ENCODE data around the gene SLC46A3.
A peak's percentile ranks its signal among the peaks of the same experiment; 100 is the strongest.

SLC46A3 gene, protein sequence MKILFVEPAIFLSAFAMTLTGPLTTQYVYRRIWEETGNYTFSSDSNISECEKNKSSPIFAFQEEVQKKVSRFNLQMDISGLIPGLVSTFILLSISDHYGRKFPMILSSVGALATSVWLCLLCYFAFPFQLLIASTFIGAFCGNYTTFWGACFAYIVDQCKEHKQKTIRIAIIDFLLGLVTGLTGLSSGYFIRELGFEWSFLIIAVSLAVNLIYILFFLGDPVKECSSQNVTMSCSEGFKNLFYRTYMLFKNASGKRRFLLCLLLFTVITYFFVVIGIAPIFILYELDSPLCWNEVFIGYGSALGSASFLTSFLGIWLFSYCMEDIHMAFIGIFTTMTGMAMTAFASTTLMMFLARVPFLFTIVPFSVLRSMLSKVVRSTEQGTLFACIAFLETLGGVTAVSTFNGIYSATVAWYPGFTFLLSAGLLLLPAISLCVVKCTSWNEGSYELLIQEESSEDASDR

DNA sequence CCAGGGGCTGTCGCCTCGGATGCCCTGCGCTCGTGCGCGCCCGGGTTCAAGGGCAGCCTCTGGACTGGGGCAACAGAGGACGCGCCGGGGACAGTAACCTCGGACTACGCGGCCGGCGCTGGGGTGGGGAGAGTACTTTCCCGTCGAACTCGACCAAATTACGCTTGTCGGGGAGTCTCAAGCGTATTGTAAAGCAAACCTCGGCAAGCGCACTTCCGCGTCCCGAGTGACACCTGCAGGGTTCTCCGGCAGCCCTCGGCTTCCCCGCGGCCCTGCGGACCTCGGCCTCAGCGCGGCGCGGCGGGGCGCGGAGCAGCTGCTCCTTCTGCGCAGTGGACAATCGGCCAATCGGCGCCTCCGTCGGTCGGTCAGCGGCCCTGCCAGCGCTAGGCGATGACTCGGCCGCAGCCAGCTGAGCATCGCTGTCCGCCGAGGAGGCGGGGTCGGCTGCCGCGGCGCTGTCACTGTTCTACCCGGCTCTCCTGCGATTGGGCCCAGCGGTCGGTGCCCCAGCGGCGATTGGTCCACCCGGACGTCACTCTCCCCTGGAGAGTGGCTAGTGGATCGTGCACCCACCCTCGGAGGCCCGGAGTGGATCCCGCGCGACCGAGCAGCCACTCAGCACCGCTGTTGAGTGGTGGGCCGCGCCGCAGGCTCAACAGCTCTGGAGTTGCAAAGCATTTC is at the start of gene SLC46A3:
TSS of gene SLC46A3 (minus strand) at position 428 of the 684 bp plus-strand sequence. CDS start 972 bp downstream, outside the sequence.
- ChIA-PET POLR2A (no interaction called here), CTCF (interaction anchor here (0.7 to 3.6 kb wide), 2 partner anchors 10 to 33 kb away, joined by 3 to 15 read pairs; no protein-coding TSS in a partner anchor)
- DNase-seq (ENCODE audit: extremely low spot score) = peak; percentile 99
- TF ChIP-seq, protein P1, sequence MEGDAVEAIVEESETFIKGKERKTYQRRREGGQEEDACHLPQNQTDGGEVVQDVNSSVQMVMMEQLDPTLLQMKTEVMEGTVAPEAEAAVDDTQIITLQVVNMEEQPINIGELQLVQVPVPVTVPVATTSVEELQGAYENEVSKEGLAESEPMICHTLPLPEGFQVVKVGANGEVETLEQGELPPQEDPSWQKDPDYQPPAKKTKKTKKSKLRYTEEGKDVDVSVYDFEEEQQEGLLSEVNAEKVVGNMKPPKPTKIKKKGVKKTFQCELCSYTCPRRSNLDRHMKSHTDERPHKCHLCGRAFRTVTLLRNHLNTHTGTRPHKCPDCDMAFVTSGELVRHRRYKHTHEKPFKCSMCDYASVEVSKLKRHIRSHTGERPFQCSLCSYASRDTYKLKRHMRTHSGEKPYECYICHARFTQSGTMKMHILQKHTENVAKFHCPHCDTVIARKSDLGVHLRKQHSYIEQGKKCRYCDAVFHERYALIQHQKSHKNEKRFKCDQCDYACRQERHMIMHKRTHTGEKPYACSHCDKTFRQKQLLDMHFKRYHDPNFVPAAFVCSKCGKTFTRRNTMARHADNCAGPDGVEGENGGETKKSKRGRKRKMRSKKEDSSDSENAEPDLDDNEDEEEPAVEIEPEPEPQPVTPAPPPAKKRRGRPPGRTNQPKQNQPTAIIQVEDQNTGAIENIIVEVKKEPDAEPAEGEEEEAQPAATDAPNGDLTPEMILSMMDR (IDR thresholded peaks at IDR 0.05; ENCODE audit: control extremely low read depth, extremely low read depth, low read depth, missing control alignments) = peak; percentile 13

DNA sequence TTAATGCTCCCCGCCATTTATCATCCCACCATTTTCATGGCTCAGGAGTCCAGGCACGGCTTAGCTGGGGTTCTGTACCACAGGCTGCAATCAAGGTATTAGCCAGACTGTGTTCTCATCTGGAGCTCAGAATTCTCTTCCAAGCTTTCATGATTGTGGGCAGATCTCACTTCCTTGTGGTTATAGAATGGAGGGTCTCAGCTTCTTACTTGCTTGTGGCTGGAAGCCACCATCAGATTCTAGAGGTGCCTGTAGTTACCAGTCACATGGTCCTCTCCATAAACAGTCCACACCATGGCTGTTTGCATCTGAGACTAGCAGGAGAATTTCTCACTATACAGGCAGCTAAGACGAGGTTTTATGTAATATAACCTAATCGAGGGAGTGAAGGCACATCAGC is 45.1 kb upstream of the SLC46A3 start:
- TF ChIP-seq, protein P1 (IDR thresholded peaks at IDR 0.05; ENCODE audit: control extremely low read depth, extremely low read depth, low read depth, missing control alignments) = no peak
- ChIA-PET POLR2A (no interaction called here), CTCF (interaction anchor here (1.0 to 1.3 kb wide), 2 partner anchors 31 to 33 kb away, joined by 3 read pairs; no protein-coding TSS in a partner anchor)
- DNase-seq (ENCODE audit: extremely low spot score) = no peak

DNA sequence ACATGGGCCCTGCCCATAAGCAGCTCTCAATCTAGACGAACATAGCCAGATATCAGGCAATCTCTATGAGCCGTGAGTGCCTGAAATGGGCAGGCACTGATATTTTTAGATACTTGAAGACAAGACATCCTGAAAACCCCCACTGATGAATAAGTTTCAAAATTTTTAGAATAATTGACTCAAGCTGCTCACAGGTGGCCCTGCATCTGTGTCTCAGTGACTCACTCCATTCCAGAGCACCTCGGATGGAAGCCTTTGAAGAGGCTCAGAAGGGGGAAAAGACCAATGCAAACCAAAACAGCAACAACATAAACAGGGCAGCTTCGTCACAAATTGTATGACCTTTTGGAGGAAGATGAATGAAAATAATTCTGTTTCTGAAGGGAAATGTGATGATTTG is 42.8 kb upstream of the SLC46A3 start:
- no peak for DNase-seq (ENCODE audit: extremely low spot score)
- ChIA-PET CTCF (no interaction called here), POLR2A (no interaction called here)
- TF ChIP-seq, protein P1 (IDR thresholded peaks at IDR 0.05; ENCODE audit: control extremely low read depth, extremely low read depth, low read depth, missing control alignments) = no peak

DNA sequence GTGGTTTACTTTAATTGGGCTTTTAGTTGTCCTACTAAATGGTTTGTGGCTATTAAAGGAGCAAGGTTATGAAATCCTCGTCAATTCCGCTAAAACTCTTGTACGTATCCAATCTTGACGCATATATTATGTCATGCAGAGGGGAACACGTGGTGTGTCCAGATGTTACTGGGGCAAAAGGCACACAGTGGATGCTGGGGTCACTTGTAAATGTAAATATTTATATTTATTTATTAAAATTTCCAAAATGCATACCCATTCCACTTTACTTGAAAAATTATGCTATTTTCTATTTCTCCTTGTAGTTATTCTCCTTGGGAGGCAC is 36.7 kb upstream of the SLC46A3 start:
- POLR2A ChIA-PET = no interaction called here
- DNase-seq (ENCODE audit: extremely low spot score) = no peak
- TF ChIP-seq, protein P1 (IDR thresholded peaks at IDR 0.05; ENCODE audit: control extremely low read depth, extremely low read depth, low read depth, missing control alignments) = no peak
- CTCF ChIA-PET = no interaction called here

DNA sequence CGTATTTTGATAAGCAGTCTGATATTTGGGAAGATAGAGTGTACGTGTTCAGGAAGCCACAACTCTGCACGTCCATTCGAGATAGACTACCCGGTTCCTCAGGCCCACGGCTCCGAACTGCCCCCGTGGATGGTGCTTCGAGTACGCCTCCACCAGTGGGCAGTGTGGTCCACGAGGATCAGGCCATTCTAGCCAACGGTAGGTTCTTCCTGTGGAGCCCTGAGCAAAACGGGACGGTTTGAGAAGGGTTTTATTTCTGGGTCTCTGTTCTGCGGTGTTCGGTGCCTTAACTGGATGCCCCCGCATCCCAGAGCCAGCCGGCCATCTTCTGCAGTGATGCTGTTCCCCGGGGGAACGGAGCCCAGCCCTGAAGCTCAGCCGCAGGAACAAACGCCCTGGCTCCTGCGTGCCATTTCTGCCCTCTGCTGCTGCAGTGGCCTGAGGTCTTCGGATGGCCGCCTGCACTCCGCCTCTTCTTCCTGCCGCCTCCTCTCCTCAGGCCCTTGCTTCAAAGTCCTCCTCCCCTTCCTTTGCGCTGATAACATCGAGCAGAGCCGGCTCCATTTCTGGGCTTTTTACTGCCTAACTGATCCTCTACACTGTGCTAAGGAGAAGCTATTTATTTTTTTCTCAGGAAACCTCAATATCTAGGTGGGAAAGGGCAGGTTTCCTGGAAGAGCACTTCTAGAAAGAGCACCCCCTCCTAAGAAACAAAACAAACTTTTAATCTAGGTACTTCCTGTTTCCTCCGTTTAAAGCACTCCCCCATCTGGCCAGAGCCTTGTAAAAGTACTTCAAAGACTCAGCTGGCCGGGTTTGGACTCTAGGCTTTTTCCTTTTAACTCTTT is 36.2 kb upstream of the SLC46A3 start:
- POLR2A ChIA-PET = no interaction called here

More for the DNA sequence above, 36.2 kb upstream of the SLC46A3 start:
- TF ChIP-seq, protein P1 (IDR thresholded peaks at IDR 0.05; ENCODE audit: control extremely low read depth, extremely low read depth, low read depth, missing control alignments) = no peak
- no peak for DNase-seq (ENCODE audit: extremely low spot score)
- CTCF ChIA-PET = no interaction called here

Data from GM10248 (cell line).